Activated naive CD4-positive, alpha-beta T cell treated with Interleukin-2 at 50 U/mL for 16 hours (primary cell): ENCODE results near the gene RSAD1.
"Not testable (repeated sequence)": the region's sequence is repeated elsewhere in the genome, so short reads cannot be mapped to it uniquely, and the experiment has no call there.

ENCODE experiments used
- DNase-seq: peaks from one replicate; pipeline ENCODE4 v3.0.0-alpha.2; 2020

Gene RSAD1

DNA sequence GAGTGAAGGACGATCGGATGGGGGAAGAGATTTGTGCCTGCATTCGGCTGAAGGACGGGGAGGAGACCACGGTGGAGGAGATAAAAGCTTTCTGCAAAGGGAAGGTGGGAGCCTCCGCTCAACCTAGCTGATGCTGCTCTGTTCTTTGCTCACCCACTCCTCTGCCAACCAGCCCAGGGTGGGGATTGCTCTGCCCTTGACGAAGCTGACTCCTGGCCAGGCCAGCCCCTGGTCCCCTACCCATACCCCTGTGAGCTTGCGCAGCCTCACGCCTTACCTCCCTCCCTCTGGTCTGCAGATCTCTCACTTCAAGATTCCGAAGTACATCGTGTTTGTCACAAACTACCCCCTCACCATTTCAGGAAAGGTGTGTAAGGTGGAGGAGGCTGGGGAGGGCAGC, 4.8 kb upstream of the RSAD1 start:
- no peak for DNase-seq

- DNase-seq, result no peak
These were observed 4.1 kb upstream of the RSAD1 start for GRCh38 chr17:50474523-50474922.

GRCh38 chr17:50475362-50475761, 3.3 kb upstream of the RSAD1 start:
- no peak for DNase-seq

- DNase-seq, result not testable (repeated sequence)
These were observed 2.7 kb upstream of the RSAD1 start for GRCh38 chr17:50475775-50476544.

DNA sequence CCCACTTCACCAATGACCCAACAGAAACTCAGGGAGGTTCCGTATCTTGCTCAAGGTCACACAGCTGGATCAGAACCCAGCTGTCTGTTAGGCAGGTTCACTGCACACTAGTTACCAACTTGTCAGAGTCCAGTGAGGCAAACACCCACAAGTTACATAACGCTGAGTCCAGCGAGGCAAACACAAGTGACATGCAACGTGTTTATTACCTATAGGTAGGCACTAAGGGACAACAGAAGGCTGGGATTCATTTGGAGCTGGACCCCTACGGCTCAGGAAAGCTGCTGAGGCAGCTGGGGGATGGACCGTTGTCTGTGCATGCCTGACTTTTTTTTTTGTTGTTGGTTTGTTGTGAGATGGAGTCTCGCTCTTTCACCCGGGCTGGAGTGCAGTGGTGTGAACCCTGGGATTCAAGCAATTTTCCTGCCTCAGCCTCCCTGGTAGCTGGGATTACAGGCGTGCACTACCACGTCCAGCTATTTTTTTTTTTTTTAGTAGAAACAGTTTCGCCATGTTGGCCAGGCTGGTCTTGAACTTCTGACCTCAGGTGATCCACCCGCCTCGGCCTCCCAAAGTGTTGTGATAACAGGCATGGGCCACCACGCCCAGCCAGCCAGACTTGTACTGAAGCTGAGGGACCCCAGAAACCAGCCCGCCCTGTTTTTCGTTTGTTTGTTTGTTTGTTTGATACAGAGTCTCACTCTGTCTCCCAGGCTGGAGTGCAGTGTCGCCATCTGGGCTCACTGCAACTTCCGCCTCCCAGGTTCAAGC, 1.9 kb upstream of the RSAD1 start:
- DNase-seq, result no peak

DNA sequence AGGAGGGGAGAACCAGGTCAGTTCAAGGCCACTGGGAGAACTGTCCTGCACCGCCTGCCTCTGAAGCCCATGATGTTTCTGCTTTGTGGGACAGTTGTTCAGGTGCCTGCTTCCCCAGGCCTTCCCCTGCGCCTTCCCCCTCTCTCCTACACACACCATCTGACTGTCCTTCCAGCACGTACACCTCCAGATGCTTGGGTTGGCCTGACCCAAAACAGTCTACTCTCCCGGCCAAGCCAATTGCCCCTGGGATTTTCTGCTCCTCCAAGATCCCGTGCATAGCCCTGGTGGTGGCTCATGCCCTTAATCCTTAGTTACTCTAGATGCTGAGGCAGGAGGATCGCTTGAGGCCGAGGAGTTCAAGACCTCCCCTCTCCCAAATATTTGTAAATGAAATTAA, 684 bp upstream of the RSAD1 start:
- no peak for DNase-seq

- peak; percentile 73 for DNase-seq
These were observed 972 bp downstream of the RSAD1 start for GRCh38 chr17:50479522-50480141.

GRCh38 chr17:50480142-50480764, 1.6 kb downstream of the RSAD1 start:
- no peak for DNase-seq

GRCh38 chr17:50480854-50481490, 2.3 kb downstream of the RSAD1 start:
- no peak for DNase-seq

DNA sequence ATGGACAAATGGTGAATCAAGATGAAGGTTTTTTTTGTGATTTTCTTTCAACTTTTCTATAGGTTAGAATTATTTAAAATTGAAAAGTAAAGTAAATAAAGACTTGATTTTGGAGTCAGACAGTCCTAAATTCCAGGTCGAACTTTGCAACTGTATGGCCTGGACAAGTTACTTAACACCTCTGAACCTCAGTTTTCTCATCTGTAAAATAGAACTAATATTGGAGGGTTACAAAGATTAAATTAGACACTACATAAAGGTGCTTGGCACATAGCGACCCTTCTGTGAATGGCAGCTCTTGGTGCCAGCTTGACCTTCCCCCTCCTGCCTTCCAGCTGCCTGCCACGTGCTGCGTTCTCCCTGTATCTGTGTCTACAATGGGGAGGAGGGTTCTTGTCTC, 3.0 kb downstream of the RSAD1 start:
- no peak for DNase-seq

DNA sequence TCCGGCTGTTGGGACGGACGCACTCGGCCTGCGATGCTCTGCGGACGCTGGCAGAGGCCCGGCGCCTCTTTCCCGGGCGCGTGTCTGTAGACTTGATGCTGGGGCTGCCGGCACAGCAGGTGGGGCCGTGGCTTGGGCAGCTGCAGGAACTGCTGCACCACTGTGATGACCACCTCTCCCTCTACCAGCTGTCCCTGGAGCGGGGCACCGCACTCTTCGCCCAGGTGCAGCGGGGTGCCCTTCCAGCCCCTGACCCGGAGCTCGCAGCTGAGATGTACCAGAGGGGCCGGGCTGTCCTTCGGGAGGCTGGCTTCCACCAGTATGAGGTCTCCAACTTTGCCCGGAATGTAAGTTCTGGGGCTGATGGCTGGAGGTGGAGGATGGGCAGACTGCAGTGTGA, 3.5 kb downstream of the RSAD1 start:
- DNase-seq, result no peak

DNA sequence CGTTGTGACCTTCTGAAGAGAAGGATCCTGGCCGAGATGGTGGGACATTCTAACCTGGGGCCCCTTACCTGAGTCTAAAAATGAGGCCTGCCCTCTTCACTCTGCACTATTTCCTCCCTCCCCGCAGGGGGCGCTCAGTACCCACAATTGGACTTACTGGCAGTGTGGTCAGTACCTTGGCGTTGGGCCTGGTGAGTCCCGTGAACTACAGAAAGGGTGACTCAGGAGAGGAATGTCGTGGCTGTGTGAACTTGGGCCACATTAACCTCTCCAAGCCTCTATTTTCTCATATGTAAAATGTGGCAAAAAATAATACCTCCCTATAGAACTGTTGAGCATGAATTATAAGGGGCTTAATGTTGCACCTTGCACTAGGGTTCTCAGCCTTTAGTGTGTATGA, 3.9 kb downstream of the RSAD1 start:
- peak; percentile 77 for DNase-seq

DNA sequence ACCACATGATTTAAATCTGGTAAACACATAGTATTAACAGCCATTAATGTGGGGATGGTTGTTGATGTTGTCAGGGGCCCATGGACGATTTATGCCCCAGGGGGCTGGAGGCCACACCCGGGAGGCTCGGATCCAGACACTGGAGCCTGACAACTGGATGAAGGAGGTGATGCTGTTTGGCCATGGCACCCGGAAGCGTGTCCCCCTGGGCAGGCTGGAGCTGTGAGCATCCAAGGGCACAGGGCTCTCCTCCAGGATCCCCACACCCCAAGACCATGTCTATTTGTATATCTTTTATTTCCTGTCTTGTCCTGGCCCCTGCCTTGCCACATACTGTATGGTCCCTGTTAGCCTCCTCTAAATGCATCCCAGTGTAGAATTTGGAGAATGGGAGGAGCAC, 4.6 kb downstream of the RSAD1 start:
- DNase-seq, result no peak

GRCh38 chr17:50484386-50485155, 5.9 kb downstream of the RSAD1 start:
- DNase-seq, result no peak

DNA sequence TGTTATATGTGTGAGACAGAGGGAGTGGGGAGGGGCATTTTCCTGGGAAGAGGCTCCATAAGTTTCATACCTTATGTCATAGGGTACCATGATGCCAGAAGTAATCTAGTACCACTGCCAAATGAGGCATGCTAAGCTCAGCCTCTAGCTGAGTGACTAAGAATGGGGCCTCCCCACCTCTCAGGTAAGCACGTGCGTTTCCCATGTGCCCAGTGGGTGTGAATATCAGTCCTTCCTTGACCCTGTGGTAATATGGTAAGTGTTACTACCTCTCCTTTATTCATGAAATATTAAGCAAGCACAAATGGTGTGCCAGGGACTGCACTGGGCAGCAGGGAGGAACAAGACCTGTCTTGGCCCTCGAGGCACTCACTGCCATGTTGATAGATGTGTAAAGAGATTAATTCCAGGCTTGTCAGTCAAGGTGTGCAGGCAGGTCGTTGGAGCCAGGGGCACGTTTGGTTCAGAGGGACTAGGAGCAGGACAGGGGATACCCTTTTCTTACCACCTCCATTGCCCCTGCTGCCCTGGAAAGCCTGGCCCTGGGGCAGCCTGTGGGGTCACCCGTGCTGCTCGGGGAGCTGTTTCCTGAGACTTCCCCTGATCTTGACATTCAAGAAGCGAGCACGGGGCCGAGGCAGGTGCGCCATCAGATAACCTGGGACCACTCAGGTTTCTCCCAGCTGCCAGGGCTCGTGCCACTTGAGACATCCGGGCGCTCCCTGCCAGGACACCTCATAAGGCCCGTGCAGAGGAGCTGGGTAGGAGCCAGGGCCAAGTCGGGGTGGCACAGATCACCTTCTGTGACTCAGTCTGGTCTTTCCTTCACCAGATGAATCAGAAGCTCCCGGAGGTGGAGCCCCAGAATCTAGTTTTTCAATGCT, 8.8 kb downstream of the RSAD1 start:
- no peak for DNase-seq

- no peak for DNase-seq
These were observed 10.2 kb downstream of the RSAD1 start for GRCh38 chr17:50488880-50489279.

GRCh38 chr17:50491505-50491904, 12.8 kb downstream of the RSAD1 start:
- no peak for DNase-seq

DNA sequence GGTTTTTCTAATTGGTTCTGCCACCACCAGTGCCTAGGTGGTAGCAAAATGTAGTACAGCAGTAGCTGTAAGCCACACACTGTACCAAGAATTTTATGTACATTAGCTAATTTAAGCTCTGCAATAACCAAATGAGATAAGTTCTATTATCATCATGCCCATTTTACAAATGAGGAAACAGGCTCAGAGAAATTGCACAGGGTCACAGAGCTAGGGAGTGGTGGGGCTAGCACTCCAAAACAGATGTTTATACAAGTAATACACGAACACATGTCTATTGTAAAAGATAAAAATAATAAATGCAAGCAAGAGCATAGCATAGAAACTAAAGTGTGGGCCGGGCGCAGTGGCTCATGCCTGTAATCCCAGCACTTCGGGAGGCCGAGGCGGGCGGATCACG, 13.6 kb downstream of the RSAD1 start:
- DNase-seq, result no peak

GRCh38 chr17:50493744-50494143, 15.1 kb downstream of the RSAD1 start:
- no peak for DNase-seq

- DNase-seq, result no peak
These were observed 16.7 kb downstream of the RSAD1 start for GRCh38 chr17:50495217-50495823.

DNA sequence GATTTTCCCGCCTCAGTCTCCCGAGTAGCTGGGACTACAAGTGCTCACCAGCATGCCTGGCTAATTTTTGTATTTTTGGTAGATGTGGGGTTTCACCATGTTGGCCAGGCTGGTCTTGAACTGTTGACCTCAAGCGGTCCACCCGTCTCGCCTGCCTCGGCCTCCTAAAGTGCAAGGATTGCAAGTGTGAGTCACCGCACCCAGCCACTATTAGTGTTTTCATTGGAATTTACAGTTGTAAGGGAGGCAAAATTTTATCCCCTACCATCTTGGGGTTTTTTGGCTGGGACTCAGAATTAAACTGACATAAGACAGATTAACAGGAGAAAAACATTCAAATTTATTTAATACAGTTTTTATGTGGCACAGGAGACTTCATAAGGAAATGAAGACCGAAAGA, 17.3 kb downstream of the RSAD1 start:
- DNase-seq, result no peak
